ENCODE data around the gene MRPL22.
"Not testable (repeated sequence)": the region's sequence is repeated elsewhere in the genome, so short reads cannot be mapped to it uniquely, and the experiment has no call there.

The MRPL22 gene

DNA sequence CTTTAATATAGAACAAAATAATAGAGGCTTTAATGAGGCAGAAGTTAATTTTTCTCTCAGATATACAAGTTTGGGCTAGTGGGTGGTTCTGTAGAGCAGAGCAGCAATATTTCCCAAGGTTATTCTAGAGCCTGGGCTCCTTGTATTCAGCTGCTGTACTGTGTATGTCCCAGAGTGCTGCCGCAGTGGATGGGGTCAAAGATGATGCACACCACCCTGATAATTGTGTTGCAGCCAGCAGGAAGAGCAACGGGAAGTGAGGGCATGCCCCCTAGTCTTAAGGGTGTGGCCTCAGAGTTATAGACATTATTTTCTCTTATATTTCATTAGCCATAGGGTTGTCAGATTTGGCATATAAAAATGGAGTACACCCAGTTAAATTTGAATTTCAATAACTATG lies 48.8 kb downstream of the MRPL22 start:
- no peak for DNase-seq (ENCODE audit: low read depth in 2 of 3, low spot score in 1 of 3)

DNA sequence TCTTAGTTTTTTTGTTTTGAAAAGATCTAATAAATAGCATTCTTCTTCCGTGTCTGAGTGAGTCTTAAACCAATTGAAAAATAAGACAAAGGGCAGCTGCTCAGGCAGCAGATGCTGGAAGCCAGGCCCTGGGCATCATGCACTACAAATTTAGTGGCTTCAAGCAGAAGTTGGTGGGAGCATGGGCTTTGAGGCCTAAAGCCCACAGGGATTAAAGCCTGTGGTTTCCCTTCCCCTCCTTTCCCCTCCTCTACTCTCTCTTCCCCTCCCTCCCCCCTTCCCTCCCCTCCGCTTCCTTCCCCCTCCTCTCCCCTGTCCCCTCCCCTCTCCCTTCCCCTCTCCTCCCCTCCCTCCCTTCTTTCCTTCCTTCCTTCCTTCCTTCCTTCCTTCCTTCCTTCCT lies 52.6 kb downstream of the MRPL22 start:
- DNase-seq (ENCODE audit: low read depth in 2 of 3, low spot score in 1 of 3), result no peak

DNA sequence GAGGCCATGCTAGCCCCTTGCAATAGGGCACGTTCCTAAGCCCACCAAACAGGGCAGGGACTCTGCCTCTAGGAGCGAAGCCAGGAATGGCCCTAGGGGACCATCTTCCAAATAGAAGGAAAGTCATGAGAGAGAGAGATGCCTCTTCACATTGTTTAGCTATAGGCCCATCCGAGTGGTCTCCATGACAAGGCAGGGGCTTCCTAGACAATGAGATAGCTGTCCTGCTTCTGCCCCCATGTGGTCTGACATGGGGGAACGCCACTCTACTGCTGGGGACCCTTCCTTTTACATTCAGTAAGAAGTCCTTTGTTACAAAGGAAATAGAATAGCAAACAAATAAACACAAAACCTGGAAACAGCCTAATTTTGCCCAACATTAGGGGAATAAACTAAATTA lies 54.8 kb downstream of the MRPL22 start:
- no peak for DNase-seq (ENCODE audit: low read depth in 2 of 3, low spot score in 1 of 3)

DNA sequence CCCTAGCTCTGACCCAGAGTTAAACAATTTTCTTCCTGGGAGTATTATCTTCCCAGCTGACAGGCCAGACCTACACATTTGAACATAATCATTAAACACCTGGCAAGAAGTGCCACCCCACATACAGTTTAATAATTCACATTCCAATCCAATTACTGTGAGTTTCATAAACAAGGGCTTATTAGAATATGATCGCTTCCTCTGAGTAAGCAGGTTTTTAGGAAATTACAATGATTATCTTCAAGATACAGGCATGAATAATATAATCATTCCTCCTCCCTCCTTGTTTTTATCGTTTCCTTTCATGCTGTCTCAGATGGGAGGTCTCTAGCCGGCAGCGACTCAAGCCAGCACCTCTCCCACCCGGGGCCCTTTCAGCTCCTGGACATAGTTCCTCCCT lies 56.9 kb downstream of the MRPL22 start:
- DNase-seq (ENCODE audit: low read depth in 2 of 3, low spot score in 1 of 3), result no peak

DNA sequence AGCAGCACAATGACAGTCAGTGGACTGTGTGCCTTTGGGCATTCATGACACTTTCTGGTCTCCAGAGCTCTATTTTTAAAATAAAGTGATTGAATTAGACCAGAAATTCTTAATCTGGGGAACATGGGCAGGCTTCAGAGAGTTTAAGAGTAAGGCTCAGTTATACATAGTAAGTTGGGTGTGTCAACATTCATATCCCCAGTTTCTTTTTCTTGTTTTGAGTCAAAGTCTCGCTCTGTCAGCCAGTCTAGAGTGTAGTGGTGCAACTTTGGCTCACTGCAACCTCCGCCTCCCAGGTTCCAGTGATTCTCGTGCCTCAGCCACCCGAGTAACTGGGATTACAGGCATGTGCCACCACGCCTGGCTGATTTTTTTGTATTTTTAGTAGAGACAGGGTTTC lies 59.0 kb downstream of the MRPL22 start:
- DNase-seq (ENCODE audit: low read depth in 2 of 3, low spot score in 1 of 3), result no peak

DNA sequence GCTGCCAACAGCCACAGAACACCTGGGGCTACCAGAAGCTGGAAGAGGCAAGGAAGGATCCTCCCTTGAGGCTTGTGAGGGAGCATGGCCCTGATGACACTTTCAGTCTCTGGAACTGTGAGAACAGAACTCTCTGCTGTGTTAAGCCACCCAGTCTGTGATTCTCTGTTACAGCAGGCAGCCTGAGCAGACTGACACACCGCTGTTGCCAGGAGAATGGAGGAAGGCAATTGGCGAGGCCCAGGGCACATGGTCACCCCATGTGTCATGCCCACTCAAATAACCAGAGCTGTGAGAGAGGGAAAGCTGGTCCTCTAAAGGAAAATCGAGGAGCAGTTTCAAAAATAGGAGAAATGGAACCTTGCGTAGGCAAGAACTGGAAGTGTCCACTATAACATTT lies 60.6 kb downstream of the MRPL22 start:
- no peak for DNase-seq (ENCODE audit: low read depth in 2 of 3, low spot score in 1 of 3)

DNA sequence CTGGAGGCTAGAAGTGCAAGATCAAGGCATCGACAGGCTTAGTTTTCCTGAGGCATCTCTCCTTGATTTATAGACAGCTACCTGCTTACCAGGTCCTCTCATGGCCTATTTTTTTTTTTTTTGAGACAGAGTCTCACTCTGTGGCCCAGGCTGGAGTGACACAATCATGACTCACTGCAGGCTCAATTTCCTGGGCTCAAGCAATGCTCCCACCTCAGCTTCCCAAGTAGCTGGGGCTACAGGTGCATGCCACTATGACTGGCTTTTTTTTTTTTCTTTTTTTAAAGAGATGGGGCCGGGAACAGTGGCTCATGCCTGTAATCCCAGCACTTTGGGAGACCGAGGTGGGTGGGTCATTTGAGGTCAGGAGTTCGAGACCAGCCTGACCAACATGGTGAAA lies 61.8 kb downstream of the MRPL22 start:
- not testable (repeated sequence) for DNase-seq (ENCODE audit: low read depth in 2 of 3, low spot score in 1 of 3)

DNA sequence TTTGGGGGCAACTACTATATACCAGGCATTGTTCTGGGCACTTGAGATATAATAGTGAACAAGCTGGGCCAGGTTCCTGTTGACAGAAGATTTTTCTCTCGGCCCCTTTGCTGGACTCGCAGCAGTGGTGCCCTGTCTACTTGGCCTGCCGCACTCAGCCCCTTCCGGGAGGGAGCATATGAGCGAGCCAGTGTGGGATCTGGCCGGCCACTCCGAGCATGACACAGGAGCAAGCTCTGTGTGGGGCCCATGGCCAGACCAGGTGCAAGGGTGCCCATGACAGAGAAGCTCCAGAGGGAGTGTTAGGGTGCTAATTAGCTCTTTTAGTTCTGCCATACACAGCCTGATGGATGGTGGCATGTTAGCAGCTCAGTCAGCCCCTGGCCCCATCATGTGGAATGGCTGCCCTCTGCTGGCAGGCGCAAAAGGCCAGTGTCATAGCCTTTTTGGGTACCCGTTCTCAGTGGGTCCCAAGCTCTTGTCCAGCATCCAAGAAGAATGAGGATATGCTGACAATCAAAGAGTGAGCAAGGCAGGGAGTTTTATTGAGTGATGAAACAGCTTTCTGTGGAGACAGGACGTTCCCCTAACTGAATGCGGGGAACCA lies 63.4 kb downstream of the MRPL22 start:
- DNase-seq (ENCODE audit: low read depth in 2 of 3, low spot score in 1 of 3), result peak; percentile 12 to 24 (median 17)

DNA sequence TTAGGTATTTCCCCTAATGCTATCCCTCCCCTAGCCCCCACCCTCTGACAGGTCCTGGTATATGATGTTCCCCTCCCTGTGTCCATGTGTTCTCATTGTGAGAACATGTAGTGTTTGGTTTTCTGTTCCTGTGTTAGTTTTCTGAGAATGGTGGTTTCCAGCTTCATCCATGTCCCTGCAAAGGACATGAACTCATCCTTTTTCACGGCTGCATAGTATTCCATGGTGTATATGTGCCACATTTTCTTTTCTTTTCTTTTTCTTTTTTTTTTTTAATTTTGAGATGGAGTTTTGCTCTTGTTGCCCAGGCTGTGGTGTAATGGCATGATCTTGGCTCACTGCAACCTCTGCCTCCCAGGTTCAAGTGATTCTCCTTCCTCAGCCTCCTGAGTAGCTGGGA lies 65.4 kb downstream of the MRPL22 start:
- not testable (repeated sequence) for DNase-seq (ENCODE audit: low read depth in 2 of 3, low spot score in 1 of 3)

DNA sequence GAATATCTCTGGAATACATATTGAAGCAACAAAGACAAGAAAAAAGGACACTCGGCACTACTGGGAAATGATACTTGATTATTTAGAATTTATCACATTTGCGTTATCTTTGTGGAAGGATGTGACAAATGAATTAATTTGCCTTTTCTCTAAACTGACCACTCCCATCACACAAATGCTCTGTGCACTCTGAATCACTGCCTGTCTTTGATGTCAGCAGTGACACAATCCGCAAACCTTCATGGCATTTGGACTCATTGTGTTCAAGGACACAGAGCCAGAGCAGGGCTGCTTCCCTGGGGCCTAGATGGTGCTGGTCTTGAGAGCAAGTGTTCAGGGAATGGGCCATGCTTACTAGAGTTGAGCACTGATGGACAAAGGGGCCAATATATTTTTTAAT lies 67.8 kb downstream of the MRPL22 start:
- no peak for DNase-seq (ENCODE audit: low read depth in 2 of 3, low spot score in 1 of 3)

DNA sequence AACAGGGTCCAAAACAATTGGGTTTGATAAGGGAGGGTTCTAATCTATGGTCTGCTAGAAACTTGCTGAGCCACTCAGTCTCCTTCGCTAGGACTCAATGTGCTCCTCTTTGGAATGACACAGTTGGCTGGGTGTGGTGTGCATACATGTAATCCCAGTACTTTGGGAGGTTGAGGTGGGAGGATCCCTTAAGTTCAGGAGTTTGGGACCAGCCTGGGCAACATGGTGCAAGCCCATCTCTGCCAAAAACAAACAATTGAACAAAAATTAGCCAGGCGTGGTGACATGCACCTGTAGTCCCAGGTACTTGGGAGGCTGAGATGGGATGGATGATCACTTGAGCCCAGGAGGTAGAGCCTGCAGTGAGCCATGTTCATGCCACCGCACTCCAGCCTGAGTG lies 70.0 kb downstream of the MRPL22 start:
- DNase-seq (ENCODE audit: low read depth in 2 of 3, low spot score in 1 of 3), result no peak

DNA sequence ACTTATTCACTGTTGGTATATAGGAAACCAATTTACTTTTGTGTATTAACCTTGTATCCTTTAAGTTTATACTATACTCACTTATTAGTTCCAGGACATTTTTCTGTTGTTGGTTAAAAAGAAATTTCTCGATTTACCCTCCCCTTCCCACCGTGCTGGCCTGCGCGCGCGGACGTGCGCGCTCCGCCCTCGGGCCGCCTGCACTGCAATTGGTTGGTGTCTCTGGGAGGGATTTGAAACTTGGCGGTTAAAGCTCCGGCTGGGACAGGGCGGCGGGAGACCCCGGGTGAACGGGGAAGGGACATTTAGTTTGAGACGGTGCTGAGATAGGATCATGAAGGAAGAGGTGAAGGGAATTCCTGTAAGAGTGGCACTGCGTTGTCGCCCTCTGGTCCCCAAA lies 72.7 kb downstream of the MRPL22 start, which contains the start of gene KIF4B:
Gene KIF4B (plus strand): TSS at position 230 of the 400 bp plus-strand sequence. CDS start 105 bp downstream, at position 335.
- no peak for DNase-seq (ENCODE audit: low read depth in 2 of 3, low spot score in 1 of 3)

DNA sequence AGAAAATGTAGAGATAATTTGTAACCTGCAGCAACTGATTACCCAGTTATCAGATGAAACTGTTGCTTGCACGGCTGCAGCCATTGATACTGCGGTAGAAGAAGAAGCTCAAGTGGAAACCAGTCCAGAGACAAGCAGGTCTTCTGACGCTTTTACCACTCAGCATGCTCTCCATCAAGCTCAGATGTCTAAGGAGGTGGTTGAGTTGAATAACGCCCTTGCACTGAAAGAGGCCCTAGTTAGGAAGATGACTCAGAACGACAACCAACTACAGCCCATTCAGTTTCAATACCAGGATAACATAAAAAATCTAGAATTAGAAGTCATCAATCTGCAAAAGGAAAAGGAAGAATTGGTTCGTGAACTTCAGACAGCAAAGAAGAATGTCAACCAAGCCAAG lies 74.4 kb downstream of the MRPL22 start:
- no peak for DNase-seq (ENCODE audit: low read depth in 2 of 3, low spot score in 1 of 3)

DNA sequence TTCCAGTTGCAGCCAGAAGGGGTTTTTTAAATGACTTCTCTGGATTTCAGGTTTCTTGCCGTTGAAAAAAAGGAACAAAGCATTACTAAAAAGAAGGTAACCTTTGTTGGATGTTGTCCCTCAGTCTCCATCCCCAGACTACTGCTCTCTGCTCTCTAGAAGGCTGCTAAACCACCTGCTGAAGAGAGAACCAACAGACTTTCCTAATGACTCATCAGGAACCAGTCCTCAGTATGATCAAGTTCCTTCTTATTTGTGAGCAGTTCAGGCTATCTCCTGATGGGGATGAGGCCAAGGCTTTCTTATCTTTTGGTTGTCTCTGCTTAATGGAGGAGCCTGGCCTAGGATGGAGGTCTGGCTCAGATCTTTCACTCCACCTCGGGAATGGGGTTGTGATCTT lies 76.7 kb downstream of the MRPL22 start:
- DNase-seq (ENCODE audit: low read depth in 2 of 3, low spot score in 1 of 3), result no peak

All from stimulated activated CD4-positive, alpha-beta T cell treated with anti-CD3 and anti-CD28 coated beads, Interleukin-12 subunit alpha, Interleukin-12 subunit beta, amount 100 ng/mL, for 48 hours (primary cell).